G401 (cell line): Measurements from ENCODE around the gene LRRFIP1. TPM values are rescaled to one million over a fixed set of nuclear protein-coding genes. Genes with fewer than 3 reads are reported as not detected.

ENCODE experiments used
- DNase-seq: peaks from one replicate; pipeline ENCODE4 v3.0.0-alpha.2; 2015; ENCODE audit warnings: low spot score
- in situ Hi-C: cut with HindIII; loops from 2 replicates; pipeline ENCODE4 v1.10.0; 2016; ENCODE audit warnings: low sequenced_read_pairs, mixed read lengths
- total RNA-seq: library from RNA; depleted of rRNA; stranded (reverse); fragments of >200 nt; shearing (Covaris generic); gene quantifications from 2 replicates; pipeline ENCODE4 v1.2.3, GENCODE V29; 2014

Gene LRRFIP1
- total RNA-seq, 1 experiment from 2014 or later = 24.6 TPM

DNA sequence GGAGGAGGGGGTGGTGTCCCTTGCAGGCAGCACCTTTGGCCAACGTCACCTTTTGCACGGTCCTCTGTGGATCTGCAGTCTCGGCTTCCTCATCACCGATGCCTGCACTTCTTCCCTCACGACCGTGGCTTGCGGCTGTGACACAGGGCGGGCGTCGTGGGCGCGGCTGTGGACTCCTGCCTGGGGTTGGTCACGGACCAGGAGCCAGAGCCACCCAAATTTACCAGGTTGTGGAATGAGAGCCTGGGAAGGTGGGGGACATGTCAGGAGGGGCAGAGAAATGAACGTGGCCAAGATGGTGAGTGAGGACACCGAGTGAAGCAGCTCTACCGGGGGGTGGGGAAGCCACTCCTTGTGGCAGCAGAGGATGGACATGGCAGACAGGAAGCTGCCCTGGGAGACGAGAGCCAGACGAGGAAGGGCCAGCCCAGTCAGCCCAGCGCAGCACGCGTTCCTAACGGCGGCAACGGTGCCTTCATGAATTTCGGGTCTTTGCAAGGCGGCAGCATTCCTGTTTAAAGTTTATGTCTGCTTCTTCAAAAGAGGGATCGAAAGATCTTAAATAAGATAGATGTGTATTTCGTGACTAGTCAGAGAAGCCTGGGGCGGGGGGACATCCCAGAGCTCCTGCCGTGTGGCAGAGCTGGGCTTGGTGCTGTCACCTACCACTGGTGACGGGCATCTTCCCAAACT lies 84.2 kb downstream of the LRRFIP1 start:
- in situ Hi-C loops = no loop called here
- no peak for DNase-seq

DNA sequence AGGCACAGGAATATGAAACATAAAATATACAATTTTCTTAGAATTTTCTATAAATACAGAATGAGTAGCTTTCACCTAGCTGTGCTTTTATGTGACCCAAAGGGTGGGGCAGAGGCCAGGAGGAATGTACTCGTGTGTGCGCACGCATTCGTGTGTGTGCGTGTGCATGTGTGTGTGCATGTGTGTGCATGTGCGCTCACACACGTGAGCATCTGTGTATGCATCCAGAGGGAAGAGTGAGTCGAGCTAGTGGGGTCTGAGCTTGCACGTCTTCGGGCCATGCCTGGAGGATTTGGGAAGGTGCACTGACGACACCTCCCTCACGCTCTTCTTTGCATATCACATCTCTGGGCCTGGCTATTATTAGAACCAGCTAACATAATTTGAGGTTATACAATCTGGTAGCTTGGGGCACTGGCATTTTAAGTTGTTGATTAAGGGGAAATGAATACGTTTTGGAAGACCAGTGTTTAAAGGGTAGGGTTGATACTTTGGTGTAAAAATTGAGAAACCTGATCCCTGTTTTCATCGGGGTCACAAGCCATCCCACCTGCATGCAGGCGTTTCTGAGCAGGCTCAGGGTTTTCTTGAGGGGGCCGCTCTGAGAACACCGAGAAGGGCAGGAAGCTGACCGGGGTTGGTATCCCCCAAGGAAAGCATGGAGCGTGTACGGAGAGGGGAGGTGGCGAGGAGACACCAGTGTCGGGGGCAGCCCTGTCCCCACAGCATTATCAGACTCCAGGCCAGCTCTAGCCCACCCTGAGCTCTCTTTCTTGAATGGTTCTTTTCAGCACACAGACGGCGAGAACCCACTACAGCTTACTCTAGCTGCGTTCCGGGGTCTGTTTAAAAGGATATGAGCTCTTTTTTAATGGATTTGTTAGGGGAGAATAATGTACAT lies 85.3 kb downstream of the LRRFIP1 start:
- no peak for DNase-seq
- in situ Hi-C loops = no loop called here

DNA sequence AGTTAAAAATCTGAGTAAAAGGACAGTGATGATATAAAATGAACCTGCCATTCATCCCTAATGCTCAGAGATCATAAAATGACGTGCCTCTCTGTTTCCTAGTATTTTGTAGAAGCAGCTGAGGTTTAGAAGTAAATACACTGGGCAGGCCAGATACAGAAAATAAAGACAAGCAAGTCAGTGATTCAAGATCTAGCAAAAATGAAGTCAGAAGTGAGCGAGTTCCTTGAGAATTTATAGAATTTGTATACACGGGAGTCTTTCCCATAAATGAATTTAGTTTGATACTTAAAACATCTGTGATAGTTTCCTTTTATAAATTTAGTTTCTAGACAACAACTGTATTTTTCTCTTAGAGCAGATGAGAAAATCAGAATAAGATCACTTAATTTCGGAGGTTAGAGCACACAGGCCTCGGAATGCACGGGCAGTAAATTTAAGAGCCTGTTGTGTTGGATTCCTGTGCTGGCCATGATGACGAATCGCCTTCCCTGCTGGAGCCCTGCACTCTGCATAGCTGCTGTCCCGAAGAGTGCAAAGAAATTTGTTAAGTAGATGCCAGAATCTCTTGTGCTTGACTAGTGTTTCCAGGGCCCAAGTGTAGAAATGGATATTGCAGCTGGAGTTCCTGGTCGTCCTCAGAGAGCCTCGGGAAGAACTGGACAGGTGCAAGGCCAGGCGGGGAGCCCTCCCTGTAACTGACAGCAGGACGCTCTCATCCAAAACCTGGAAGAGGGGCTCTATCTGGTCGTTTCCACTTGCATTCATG lies 87.5 kb downstream of the LRRFIP1 start:
- DNase-seq = no peak
- in situ Hi-C loops = no loop called here

DNA sequence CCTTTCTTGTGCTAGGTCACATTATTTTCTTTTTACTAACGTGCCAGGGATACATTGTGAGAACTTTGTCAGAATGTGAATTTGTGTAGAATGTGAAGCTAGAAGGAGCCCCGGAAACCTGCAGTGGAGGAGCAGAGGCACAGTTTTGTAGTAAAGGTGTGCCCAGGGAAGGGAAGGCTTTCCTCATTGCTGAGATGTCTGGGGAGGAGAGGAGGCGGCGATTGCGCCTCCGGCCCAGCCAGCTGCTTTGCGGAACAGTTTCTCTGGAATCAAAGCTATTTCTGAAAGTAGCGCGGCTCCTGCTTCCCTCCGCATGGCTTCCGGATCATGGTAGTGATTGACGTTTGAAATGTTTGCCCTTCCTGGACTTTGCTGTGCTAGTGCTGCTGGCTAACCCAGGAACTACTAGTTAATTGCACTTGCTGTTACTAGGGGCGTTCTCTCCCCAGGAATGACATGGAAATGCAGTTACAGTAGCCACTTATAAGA lies 88.1 kb downstream of the LRRFIP1 start:
- in situ Hi-C loops = no loop called here
- no peak for DNase-seq

DNA sequence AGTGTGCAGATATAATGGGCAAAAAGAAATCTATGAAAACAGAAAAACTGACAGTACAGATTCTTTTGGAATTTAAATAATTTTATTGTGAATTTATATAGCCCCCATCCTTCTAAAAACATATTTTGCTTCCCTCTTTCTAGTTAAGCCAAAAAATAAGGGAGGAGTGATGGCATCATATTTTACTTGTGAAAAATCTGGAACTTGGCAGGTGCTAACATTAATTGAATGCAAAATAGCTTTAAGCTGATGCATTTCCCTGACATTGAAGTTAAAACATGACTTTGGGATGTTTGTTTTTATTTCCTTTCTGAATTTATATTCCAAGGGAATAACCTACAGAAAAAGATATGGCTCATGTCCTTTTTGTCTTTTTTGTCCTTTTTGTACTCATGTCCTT lies 88.6 kb downstream of the LRRFIP1 start:
- in situ Hi-C loops = no loop called here
- DNase-seq = no peak

DNA sequence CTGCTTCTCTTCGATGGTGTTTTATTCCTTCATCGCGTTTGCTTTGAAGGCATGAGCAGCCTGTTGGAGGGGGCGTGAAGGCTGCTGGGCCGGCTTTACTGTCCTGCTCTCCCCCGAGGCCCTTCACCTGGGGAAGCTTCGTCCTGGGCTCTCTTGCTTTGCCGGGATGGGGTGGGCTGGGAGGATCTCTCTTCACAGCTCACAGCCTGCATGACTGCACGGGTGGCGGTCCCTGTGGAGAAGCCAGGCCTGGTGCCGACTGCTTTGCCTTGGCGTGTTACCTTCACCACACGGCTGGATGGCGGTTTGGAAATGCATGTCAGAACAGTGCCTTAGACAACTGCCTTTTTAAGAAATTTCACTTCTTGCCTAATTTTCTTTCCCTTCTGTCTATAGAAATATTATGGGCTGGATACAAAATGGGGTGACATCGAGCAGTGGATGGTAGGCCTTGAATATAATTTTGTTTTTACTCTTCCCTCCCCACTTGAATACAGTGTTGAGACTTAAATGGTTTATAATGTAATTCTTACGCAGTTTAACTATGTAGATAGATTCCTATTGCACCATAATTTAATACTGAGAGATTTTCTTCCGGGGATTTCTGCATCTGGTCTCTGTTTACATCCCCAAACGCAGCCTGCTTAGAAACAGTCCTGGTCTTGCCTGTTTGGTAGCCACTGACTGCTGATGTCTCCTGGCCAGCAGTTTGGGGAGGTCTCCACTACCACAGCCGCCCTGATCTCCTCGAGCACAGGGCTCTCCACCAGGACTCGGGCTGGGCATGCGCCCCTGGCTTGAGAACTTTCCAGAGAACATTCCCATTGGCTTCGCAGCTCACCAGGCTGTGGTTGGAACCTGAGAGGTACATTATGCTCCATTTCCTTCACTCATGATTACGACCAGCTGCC lies 90.2 kb downstream of the LRRFIP1 start:
- no peak for DNase-seq
- in situ Hi-C loops = no loop called here

DNA sequence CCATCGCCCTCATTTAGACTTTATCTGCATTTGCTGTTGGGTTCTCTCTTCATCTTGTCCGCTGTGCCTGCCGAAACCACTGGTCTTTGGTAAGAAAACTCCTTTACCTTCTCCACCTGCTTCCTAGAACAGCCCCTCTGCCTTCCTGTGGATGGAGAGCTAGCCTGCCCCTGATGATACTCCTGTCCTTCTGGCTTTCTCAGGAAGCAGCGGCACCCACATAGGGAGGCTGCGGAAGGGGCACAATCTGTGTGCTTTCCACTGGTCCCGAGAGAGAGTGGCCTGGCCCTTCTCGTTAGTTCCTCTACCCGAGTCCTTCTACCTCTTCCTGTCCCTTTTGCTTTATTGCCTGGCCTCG lies 90.9 kb downstream of the LRRFIP1 start:
- in situ Hi-C loops = no loop called here
- no peak for DNase-seq

DNA sequence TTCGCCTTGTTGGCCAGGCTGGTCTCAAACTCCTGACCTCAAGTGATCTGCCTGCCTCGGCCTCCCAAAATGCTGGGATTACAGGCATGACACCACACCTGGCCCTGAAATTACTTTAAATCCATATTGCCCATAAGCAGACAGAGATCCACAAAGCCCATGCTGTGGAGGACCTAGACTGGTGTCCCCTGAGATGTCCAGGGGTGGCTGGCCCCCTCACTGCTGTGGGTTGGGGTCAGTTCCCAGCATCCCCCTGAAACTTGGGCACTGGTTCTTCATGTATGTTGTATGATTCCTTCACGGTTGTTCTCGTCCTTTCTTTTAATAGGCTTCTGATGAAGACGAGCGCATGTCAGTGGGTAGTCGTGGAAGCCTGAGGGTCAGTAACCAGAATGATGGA lies 93.1 kb downstream of the LRRFIP1 start:
- in situ Hi-C loops = no loop called here
- no peak for DNase-seq

DNA sequence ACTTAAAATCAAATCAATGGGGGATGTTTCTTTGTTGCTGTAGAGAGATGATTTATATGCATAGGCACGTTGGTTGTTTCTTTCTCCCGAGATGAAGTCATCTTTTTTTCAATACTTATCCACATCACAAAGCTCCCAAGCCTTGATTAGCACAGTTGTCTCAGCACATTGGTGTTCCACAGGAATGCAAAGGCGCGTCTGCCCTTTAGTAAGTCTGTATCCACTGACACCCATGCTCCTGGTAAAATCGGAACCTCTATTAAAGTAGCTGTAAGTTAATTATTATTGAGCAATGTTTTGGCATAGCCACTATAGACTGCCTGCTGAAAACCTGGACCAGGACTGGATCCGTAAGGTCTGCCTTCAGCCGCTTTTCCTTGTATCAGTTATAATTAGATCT lies 93.6 kb downstream of the LRRFIP1 start:
- DNase-seq = no peak
- in situ Hi-C loops = no loop called here

DNA sequence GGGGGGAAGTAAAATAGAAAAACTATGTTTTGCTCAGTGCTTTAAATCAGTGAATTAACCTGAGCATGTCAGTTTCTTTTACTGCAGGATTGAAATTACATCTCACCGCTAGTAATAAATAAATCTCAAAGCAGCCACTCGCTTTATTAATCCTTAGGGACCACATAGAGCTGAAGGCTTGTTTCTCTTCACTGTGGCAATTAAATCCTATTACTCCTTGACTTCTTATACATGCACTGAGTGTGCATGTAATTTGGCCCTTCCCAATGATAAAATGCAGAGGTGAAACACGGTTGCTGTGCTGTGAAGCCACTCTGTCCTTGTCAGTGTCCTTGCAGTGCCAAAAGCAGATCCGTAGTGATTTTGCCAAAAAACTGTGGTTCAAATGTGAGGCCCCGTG lies 94.1 kb downstream of the LRRFIP1 start:
- no peak for DNase-seq
- in situ Hi-C loops = no loop called here

DNA sequence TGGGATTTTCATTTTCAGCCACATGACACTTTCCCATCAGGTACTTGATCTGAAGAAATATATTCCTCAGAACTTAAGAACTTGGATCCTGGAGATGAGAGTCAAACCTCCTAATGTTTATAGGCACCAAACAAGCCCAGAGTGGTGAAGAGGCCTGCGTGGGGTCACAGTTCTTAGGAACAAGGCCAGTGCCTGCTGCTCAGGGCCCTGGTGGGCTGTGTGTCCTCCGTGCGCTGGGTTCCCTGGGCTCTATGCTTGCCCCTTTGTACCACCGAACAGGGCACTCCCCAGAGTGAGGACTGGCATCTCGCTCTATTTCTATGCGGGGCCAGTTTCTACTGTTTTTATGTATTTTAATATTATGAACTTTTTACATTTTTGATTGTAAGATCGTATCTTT lies 95.2 kb downstream of the LRRFIP1 start:
- no peak for DNase-seq
- in situ Hi-C loops = no loop called here

DNA sequence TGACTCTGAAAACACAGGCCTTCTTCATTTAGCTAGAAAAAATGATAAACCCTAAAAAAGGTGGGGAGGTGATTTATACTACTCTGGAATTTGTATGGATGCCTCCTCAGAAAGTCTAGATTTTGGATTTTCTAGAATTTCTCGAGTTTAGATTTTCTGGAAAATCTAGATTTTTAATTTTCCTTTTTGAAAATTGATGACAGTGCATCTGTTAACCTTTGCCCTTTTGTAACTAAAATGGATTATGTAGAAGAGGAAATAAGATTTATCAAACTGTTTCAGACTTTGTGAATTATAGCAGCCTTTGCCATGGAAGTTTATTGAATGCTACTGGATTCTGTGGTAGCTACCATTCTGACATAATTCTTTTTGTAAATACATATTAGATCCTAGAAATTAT lies 95.6 kb downstream of the LRRFIP1 start:
- no peak for DNase-seq
- in situ Hi-C loops = no loop called here

DNA sequence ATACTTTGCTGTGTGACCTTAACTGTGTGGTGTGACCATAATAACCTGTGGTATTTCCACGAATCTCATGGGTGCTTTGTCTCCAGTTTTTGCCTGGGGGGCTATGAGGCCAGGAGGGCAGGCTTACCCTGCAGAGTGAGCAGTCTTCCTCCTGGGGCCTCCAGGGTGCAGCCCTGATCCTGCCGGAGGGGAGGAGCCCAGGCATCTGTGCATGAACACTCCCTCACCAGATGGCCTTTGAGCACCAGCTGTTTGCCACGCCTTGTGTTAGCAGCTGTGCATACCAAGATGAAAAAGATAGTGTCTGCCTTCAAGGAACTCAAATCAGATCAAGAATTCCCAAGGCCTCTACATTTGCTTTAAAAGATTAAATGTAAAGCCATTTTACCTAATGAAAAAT lies 96.2 kb downstream of the LRRFIP1 start:
- in situ Hi-C loops = no loop called here
- no peak for DNase-seq

DNA sequence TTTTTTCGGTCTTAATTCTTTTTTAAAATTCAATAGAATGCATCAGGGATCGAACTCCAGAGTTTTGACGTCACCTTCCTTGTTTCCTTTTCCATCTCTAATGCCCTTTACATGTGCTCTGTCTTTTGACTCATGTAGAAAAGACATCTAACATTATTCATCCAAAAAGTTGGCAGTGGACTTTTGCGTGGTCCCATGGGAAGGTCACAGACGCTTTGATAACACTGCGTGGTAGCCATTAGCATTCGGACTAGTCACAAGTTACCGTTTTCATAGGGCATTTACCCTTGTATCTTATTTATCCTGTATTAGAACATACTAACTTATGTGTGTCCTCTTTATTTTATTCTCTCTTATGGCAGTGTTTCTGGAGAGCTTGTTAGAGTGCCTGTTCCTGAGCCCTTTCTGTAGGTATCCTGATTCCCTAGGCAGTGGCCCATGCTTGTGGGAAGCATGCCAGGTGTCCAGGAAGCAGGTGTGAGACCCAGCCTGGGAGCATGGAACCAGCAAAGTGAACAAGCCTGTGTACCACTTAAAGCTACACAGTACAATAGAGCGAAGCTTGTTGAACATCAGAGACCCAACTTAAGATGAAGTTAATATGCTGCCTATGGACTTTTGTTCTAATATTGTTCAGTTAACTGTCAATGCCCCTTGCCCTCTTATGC lies 97.6 kb downstream of the LRRFIP1 start:
- in situ Hi-C loops = no loop called here
- DNase-seq = no peak

DNA sequence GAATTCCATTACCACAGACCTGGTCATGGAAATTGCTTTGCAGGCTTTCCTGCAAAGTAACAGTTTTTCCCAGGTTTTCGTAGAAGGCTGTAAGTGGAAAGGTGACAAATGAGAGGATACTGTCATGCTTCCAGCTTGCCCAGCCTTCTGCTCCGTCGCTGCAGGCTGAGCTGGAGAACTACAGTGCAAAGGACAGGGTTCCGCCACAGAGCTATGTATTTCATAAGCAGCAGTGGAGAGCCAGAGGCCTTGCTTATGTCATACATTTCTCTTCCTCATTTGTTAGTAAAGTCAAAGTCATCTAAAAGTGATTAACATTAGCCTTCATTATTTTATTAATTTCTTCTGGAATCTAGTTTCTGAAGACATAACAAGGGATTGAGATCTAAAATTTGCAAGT lies 98.3 kb downstream of the LRRFIP1 start:
- in situ Hi-C loops = no loop called here
- DNase-seq = no peak

DNA sequence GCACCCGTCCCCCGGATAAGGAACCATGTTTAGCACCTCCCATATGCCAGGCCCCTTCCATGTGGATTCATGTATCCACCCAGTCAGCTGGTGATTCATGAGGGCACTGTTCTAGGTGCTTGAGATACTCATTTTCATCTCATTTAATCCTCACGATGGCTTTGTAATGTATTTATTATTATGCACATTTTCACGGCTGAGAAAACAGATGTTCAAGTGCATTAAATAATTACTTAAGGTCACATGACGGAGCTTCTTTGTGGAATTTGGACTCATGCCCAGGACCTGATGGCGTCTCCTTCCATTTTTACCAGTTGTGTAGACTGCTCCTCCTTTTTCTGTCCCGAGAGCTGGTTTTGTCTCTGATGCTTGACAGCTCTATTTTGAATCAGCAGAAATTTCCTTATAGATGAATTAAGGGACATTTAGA lies 99.0 kb downstream of the LRRFIP1 start:
- in situ Hi-C loops = no loop called here
- no peak for DNase-seq

DNA sequence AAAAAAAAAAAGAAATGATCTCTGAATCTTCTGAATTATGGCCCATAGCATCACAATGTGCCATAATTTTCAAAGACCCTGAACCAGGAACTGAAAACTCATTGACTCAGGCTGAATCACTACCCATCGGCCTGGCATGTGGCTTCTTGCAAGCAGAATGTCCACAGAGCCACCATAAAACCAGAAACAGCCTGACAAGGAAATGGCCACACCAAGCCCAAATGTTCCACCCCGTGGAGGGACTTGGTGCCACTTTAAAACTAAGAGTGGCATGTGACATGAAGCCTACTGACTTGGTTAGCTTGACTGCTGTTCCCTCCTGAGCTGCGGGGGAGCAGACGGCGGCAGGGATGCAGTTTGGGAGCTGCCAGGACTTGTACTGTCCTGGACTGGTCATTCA lies 100.0 kb downstream of the LRRFIP1 start:
- in situ Hi-C loops = no loop called here

DNA sequence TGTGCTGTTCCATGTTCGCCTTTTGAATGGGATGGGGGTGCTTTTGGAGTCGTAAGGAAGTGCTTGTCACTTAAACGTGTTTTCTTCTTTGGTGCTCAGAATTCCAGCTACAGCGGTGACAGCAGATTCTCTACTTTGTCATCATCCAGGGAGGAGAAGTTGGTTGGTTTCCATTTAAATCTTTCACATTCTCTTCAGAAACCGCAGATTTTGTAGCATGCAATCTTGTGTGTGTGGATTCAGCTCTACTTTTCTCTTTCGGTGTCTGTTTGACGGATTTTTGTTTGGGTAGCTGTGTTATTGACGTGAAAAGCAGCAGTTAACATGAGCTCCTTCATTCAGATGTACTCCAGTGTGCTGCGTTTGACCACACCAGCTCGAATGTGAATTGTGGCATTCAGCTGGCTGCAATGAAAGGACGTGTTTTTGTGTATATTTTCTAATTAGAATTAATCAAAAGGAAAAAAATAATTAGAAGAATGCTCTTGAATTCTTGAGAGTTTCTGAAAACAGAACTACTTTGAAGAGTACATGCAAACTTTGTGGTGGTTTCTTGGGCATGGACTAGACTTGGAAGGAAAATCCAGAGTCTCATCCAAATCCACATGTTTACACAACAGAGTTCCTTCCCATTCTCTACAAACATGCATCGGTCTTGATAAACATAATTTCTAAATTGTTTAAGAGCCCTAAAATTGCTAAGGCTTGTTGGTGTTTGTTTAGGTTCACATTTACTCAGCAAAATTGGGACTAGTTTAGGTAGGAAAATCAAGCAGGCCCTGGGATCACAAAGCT lies 102.5 kb downstream of the LRRFIP1 start:
- DNase-seq = no peak

More for the DNA sequence above, 100.0 kb downstream of the LRRFIP1 start:
- DNase-seq = no peak

More for the DNA sequence above, 102.5 kb downstream of the LRRFIP1 start:
- in situ Hi-C loops = no loop called here
